Endometrium (tissue), 2 donors: ENCODE results near the gene POU3F3.

Source experiments
- FAIRE-seq: peaks from 2 replicates; lab custom pipeline; 2012; peaks lifted over from hg19 to GRCh38; lab: Jason Lieb, UNC
- donor health status: control.
- donor health status: control.

POU3F3 gene

GRCh38 chr2:104853534-104854497 is at the start of gene POU3F3:
Gene POU3F3 (plus strand): TSS chr2:104854115. CDS start chr2:104855511, 1,396 bp downstream.
- no peak for FAIRE-seq

GRCh38 chr2:104804148-104804890 is 49.6 kb upstream of the POU3F3 start:
- no peak for FAIRE-seq

DNA sequence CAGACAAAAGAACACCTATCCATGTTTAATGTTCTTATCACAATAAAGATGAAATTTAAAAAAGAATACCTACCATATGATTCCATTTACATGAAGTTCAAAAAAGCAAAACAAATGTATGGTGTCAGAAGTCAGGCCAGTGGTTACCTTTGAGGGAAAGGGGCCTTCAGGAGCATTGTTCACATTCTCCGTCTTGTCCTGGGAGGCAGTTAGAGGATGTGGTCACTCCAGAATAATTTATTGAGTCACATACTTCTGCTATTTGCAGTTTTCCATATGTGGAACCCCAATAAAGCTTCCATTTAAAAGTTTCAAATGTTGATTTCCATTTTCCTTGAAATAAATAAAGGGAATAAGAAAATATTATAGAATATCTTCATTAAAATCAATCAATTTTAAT is 41.6 kb upstream of the POU3F3 start:
- no peak for FAIRE-seq

DNA sequence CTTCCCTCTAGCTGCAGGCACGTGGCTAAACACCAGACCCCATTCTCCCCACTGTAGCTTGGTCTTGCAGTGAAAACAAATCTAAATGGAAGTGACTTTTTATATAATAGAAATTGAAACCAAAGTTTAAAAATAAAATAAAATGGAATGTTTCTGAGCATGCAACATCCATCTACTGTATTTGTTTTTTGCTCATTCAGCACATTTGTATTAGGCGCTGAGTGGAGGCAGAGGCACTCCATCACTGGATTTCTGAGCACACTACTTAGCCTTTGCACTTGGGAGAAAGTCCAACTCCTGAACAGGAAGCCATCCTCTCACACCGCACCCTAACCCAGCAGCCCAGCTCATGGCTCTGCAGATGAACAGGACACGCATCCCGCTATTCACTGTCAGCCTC is 37.8 kb upstream of the POU3F3 start:
- FAIRE-seq, result no peak

DNA sequence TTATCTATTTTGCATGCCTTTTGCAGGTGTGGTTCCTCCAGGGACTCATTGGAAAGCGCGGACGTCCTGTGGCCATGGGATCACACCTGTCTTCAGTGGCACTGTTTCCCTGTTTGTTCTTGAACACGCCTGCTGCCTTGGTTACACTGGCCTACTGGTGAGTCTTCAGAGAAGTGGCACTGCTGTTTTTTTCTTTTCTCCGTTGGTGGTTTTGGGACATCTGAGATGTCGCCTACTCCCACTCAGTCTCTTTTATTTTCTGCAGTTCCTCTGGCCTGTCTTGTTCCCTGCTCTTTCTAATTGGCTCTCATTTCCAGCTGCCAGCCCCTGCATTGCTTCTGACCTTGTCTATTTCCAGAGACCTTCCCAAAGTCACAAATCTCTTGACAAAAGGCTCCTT is 35.7 kb upstream of the POU3F3 start:
- no peak for FAIRE-seq

DNA sequence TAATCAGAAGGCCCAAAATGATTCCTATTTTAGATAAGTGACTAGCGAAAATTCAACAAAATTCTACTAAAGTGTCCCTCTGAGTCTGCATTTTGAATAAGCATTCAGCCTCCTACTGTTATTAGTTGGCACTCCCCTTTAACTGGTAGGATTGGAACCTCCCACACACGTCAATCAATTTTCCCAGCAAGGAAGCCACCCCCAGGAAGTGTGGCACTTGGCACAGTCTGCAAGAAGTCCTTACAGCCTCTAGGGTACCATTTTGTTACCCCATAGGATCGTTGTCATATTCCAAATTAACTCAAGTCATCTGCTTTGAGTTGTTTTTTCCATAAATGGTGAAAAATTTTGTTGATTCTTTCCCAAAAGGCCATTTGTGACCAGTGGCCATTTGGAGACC is 33.8 kb upstream of the POU3F3 start:
- FAIRE-seq, result no peak

- FAIRE-seq, result no peak
Observed at GRCh38 chr2:104825124-104825865, 28.6 kb upstream of the POU3F3 start.

DNA sequence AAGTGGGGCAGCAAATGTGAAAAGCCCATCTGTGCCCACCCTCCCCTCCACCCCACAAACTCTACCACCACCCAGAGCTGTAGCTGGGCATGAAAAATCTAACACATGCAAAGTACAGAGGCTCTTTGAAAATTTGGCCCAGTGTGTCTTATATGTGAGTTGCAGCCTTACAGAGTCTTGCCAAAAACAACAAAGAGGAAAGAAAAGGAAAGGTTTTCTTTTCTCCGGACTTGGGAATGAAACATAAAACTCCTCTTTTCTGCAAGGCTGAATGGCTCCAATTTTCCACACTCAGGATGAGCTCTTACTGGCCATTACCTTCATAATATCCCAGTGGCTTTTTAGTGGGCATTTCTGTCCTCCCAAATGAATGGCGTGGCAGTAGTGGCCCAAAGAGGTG is 27.9 kb upstream of the POU3F3 start:
- no peak for FAIRE-seq

GRCh38 chr2:104831742-104832141 is 22.2 kb upstream of the POU3F3 start:
- FAIRE-seq, result no peak

GRCh38 chr2:104834431-104835153 is 19.3 kb upstream of the POU3F3 start:
- FAIRE-seq, result no peak

GRCh38 chr2:104836265-104836664 is 17.6 kb upstream of the POU3F3 start:
- FAIRE-seq, result no peak

GRCh38 chr2:104836841-104837240 is 17.1 kb upstream of the POU3F3 start:
- no peak for FAIRE-seq

DNA sequence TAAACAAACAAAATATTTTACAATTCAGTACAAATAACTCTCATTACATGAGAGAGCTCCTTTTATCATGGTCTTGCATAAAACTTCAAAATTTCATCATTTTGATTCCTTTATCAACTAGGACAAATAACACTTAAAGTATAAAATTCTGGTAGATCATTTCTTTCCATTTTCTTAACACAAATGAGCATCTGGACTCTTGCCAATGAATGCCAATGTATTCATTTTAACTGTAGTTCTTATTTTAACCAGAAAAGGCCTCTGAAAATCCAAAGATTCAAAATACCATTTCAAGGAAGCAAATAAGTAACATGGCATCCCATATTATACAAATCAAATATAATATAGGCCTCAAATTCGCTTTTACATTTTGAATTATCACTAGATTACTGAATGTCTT is 13.8 kb upstream of the POU3F3 start:
- no peak for FAIRE-seq

DNA sequence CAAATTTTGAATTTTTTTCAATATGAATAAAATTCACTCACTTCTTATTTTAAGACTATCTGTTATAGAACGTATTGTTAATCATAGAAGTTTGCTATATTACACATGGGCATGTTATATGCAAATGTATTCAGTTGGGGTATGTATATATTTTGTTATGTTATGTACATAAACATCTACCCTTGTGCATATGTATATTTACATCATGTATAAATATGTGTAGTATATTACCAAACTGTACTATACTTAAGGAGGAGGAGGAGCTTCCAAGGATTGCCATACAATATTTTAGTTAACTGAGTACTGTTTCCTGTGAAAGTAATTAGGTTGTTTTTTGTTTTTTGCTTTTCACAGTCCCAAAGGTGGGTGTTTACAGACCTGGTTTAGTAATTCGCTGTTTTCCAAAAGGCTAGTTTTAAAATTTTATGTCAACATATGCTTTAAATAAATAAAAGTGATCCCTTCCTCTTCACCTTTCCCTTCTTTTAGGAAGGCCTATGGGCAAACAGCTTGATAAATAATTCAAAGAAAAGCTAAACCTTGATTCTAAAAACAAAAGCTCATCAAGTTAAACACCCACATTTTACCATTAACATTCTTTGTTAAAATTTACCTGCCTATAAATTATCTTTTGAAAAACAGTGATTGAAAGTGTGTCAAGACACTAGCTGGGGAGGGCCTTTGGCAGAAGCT is 12.9 kb upstream of the POU3F3 start:
- FAIRE-seq, result no peak

DNA sequence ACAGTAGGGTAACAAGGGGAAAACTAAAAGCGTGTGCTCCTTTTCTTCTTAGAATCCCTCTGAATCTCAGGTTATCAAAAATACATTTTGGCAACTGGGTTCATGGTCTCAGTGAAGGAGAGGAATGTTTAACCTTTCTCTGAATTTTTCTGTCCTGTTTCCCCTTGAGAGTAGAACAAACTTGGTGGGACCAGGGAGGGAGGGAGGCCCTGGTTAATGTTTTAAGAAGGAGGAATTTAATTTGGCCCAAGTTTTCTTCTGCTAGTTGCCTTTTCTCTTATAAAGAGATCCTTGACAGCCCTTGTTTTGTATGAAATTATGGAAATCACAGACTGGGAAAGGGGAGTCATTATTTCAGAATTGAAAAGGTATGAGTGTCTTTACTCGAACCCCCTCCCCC is 12.2 kb upstream of the POU3F3 start:
- no peak for FAIRE-seq

DNA sequence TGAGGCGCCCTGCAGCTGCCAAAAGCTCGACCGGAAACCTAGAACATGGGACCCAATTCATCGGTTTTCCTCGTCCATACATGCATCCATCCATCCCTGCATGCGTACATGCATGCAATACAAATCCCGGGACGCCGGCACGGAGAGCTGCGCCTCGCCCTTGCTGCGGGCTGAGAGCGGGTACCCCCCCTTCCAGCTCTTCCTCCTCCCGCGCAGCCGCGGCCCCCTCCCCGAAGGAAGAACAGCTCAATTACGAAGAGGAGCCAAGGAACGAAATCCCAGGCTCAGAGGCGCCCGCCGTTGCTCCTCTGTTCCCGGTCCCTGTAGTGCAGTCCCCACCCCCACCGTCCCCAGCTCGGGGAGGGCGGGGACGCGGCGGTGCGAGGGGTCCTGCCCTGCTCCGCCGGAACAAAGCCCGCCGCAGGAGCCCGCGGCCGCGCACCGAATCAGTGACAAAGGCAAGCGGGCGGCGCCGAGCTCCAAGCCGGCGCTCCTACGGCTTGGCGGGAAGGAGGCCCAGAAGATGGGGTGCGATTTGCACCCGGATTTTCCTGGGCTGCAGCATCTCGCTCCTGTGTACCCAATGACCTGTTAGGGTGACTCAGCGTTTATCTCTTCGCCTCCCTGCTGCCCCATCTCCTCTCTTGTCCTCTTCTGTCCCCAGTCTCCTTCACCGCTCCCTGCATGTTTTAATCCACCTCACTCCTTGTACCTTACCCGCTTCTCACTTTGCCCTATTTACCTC is 8.9 kb upstream of the POU3F3 start:
- FAIRE-seq, result no peak

DNA sequence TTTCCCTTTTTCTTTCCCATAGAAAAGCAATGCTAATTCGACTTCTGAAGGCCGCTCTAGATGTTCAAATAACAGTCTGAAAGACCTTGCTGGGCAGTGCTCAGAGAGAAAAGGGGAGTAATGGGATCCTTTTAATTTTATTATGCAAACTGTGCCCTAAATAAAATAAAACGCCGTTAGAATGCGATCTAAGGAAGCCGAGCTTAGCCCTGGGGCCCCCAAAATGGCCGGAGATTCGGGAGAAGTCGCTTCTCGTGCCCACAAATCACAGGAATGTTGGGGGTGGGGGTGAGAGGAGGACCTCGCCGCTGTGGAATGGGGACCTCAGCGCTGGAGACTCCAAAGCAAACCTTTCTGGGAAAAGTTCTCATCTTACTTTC is 8.4 kb upstream of the POU3F3 start:
- FAIRE-seq, result no peak

DNA sequence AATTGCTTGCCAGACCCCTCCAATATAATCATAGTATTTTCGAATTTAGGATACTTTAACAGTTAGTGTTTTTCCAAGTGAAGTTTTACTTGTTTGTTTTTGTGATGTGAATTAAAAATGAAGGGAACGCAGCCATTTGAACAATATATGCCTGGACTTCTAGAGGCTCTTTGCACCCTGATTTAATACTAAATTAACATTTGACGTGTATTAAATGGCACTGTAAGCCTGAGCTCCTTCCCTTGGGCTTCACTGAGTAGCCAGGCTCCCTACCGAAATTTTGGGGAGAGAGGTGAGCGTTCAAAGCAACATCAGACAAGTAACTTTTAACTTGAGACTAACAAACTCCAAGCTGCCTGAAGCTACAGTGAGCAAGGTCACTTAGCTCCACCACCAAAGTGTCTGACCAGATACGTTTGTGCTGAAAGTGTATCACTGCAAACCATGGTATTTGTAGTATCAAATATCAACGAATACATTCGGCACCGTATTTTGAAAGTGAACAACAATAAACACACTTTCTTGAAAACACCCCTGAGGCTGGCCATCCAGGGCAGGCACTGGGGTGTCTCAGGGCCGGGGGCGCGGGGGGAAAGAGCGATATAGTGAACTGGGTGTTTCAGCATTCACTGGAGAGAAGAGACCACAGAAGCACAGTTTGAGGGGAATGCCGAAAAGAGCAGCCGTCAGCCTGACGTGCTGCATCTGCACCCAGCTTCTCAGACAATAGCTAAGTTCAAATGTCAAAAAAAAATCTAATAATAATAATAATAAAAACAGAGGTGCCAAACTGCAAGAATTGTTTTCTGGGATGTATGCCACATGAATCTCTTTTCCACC is 7.7 kb upstream of the POU3F3 start:
- no peak for FAIRE-seq

GRCh38 chr2:104846786-104847585 is 6.9 kb upstream of the POU3F3 start:
- no peak for FAIRE-seq
